ENCODE measurements around the gene TPBG. TPM values are rescaled to one million over a fixed set of nuclear protein-coding genes. Genes with fewer than 3 reads are reported as not detected.
A peak's percentile ranks its signal among the peaks of the same experiment; 100 is the strongest.

The TPBG gene
- total and polyA plus RNA-seq, 7 donors, result 0.47 to 3.0 (median 1.3) TPM

GRCh38 chr6:82364087-82365015, 734 bp downstream of the TPBG start:
- intact Hi-C loops (cut with DNase I), result no loop called here
- WGBS, 3 donors, result 0 to 1% (median 0%) methylated on average over 62 to 88 of the region's 88 CpGs
- no peak for TF ChIP-seq CTCF (IDR thresholded peaks at IDR 0.05)

GRCh38 chr6:82365016-82365795, 1.6 kb downstream of the TPBG start:
- no peaks in the 10 kb centered on the region for H3K4me1 ChIP-seq
- H3K4me3 ChIP-seq, result peak overlapping the region; percentile 70
- TF ChIP-seq CTCF (IDR thresholded peaks at IDR 0.05), result no peak
- H3K27ac ChIP-seq, result no peak overlapping the region
- ATAC-seq (peak; percentile 12 to 28 (median 14)), DNase-seq (peak in 1 of 2 donors; percentile 21)
- no peaks in the 10 kb centered on the region for H3K36me3 ChIP-seq (ENCODE audit: insufficient read depth in 1 of 2, low read depth in 1 of 2)
- 9 to 14% (median 12%) methylated on average over 54 to 67 of the region's 67 CpGs for WGBS, 3 donors
- no peaks in the 10 kb centered on the region for H3K9me3 ChIP-seq
- peaks cover 0 to 42% (median 20%) of the 10 kb centered on the region in 3 donors for H3K27me3 ChIP-seq (ENCODE audit: insufficient read depth in 3 of 3, low read length in 2 of 3)
- intact Hi-C loops (cut with DNase I), result no loop called here

More at GRCh38 chr6:82364087-82365015, 734 bp downstream of the TPBG start:
- H3K4me3 ChIP-seq, result peak overlapping the region; percentile 70
- ATAC-seq (peak; percentile 40 to 78 (median 63)), DNase-seq (peak; percentile 60 to 70)
- peaks cover 0 to 46% (median 20%) of the 10 kb centered on the region in 3 donors for H3K27me3 ChIP-seq (ENCODE audit: insufficient read depth in 3 of 3, low read length in 2 of 3)
- no peaks in the 10 kb centered on the region for H3K36me3 ChIP-seq (ENCODE audit: insufficient read depth in 1 of 2, low read depth in 1 of 2)
- H3K4me1 ChIP-seq, result no peaks in the 10 kb centered on the region
- no peaks in the 10 kb centered on the region for H3K9me3 ChIP-seq
- H3K27ac ChIP-seq, result peak overlapping the region; percentile 47

DNA sequence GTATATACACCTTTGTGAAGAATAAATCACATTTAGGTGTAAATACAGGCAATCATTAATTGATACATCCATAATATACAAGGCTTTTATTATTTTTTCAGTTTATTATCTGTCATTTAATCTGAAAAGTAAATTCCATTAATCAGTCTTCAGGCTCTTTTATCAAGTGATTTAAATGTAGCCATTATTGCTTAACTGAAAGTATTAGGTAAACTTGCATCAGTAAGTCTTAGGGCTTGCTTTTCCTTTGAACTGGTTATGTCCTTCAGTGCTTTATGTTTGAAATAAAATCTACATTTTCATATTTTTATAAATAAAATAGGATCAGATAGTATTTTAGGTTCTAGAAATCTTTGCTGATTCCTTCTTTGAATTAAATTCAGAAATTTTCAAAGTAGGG, 4.1 kb downstream of the TPBG start:
- H3K36me3 ChIP-seq (ENCODE audit: insufficient read depth in 1 of 2, low read depth in 1 of 2), result no peaks in the 10 kb centered on the region
- H3K27ac ChIP-seq, result no peak overlapping the region
- no peak for DNase-seq
- no peak for TF ChIP-seq CTCF (IDR thresholded peaks at IDR 0.05)
- H3K9me3 ChIP-seq, result no peaks in the 10 kb centered on the region
- H3K4me1 ChIP-seq, result no peaks in the 10 kb centered on the region
- peaks cover 0 to 35% (median 20%) of the 10 kb centered on the region in 3 donors for H3K27me3 ChIP-seq (ENCODE audit: insufficient read depth in 3 of 3, low read length in 2 of 3)
- ATAC-seq, result no peak
- no peak overlapping the region for H3K4me3 ChIP-seq
- intact Hi-C loops (cut with DNase I), result no loop called here

DNA sequence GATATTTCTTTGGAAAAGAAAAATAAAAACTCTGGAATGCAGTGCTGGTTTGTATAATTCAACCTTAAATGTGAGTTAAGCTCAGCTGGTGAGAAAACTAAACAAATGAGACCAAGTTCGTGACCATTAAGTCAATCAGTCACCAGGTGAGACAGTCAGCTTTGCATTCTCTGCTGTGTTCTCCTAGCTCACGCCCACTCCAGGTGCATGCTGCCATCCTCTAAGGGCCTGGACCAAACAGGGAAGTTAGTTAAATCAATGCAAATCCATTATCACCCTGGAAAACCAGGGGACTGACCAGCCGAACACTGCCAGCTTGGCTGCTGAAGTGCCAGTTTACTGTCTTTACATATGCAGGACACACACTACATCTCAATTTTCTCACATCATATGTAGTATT, 7.2 kb downstream of the TPBG start:
- Histone ChIP-seq H3K36me3 (ENCODE audit: insufficient read depth in 1 of 2, low read depth in 1 of 2) (no peaks in the 10 kb centered on the region), H3K9me3 (no peaks in the 10 kb centered on the region), H3K27ac (no peak overlapping the region), H3K4me1 (no peaks in the 10 kb centered on the region), H3K27me3 (ENCODE audit: insufficient read depth in 3 of 3, low read length in 2 of 3) (peaks cover 0 to 5% (median 1%) of the 10 kb centered on the region in 3 donors), H3K4me3 (no peak overlapping the region)
- intact Hi-C loops (cut with DNase I), result no loop called here
- 82 to 94% (median 90%) methylated on average over 3 of the region's 3 CpGs for WGBS, 3 donors
- no peak for TF ChIP-seq CTCF (IDR thresholded peaks at IDR 0.05)
- no peak for ATAC-seq
- DNase-seq, result no peak
